HCT116 (cell line): ENCODE measurements around the gene TEX22. TPM values are rescaled to one million over a fixed set of nuclear protein-coding genes. Genes with fewer than 3 reads are reported as not detected.

Experiments used
- ATAC-seq: fragments of 200-7000 bp; cut with Tn5 transposase; 2 replicates; pipeline ENCODE4 v1.9.1; 2020; ENCODE audit warnings: mild to moderate bottlenecking, moderate library complexity
- BruUV-seq: library from RNA; stranded (reverse); fragments of 400-500 nt; replicated peaks from 2 replicates; lab custom pipeline; 2021; lab: Mats Ljungman, UMichigan
- CTCF ChIA-PET: fragments of 300-600 bp; sonication (Branson Sonifier 250); formaldehyde crosslinking; loops from one replicate; lab custom pipeline; 2021; ENCODE audit warnings: antibody characterized with exemption; lab: Charles Lee
- POLR2A ChIA-PET: fragments of 300-600, 350-600 bp; sonication (Branson Sonifier 250); formaldehyde crosslinking; loops from one replicate; lab custom pipeline; 2021; ENCODE audit warnings: antibody characterized with exemption; lab: Charles Lee
- RAD21 ChIA-PET, 2 experiments: fragments of 300-600 bp; sonication (Branson Sonifier 250); formaldehyde crosslinking; loops; one replicate each; lab custom pipeline; 2023; ENCODE audit warnings: low total read pairs in 2 of 2; ENCODE audit not compliant: uncharacterized antibody in 2 of 2, unreplicated experiment in 2 of 2, low non-redundant PET in 1 of 2; lab: Charles Lee
- DNase-seq: peaks from one replicate; pipeline ENCODE4 v3.0.0-alpha.2; 2010; ENCODE audit warnings: low read depth, low spot score
- H2AFZ ChIP-seq: fragments of 200-600 bp; shearing (Covaris generic), sonication (generic); 2 replicates; pipeline ENCODE4 v1.6.1; 2017; ENCODE audit warnings: low read depth, mixed run types, mixed read lengths, antibody characterized with exemption, low read length; ENCODE audit not compliant: poor library complexity, severe bottlenecking
- H3K27ac ChIP-seq: 2 replicates; pipeline ENCODE4 v1.5.1; 2012; ENCODE audit warnings: low read depth, low read length
- H3K27me3 ChIP-seq: fragments of 200-600 bp; sonication (generic); 2 replicates; pipeline ENCODE4 v1.6.1; 2016; ENCODE audit warnings: mixed run types, low read length, mixed read lengths; ENCODE audit not compliant: insufficient read depth
- H3K36me3 ChIP-seq, 2 experiments: fragments of 200-500 bp in 1 of 2; fragments of 200-600 bp in 1 of 2; sonication (Bioruptor generic) in 1 of 2; sonication (generic) in 1 of 2; 2 replicates each; pipeline versions ENCODE4 v1.5.1 to v1.6.1; 2014 to 2016; ENCODE audit warnings: low read length in 2 of 2, inconsistent platforms in 1 of 2, mixed read lengths in 1 of 2, mixed run types in 1 of 2; ENCODE audit not compliant: insufficient read depth in 2 of 2, control insufficient read depth in 1 of 2
- H3K4me1 ChIP-seq, 2 experiments: fragments of 200-600 bp in 1 of 2; sonication (generic) in 1 of 2; 2 replicates each; pipeline versions ENCODE4 v1.5.1 to v1.6.1; 2012 to 2017; ENCODE audit warnings: low read length in 2 of 2, inconsistent platforms in 1 of 2, mild to moderate bottlenecking in 1 of 2, mixed read lengths in 1 of 2, mixed run types in 1 of 2, moderate library complexity in 1 of 2; ENCODE audit not compliant: insufficient read depth in 2 of 2, control insufficient read depth in 1 of 2
- H3K4me2 ChIP-seq: fragments of 200-600 bp; sonication (generic); 2 replicates; pipeline ENCODE4 v1.6.1; 2017; ENCODE audit warnings: mixed run types, low read length, mixed read lengths
- H3K4me3 ChIP-seq, 2 experiments: fragments of 200-600 bp in 1 of 2; sonication (generic) in 1 of 2; replicated peaks in 1 of 2; 2 replicates each; pipeline ENCODE4 v1.5.1; 2011 to 2016; ENCODE audit warnings: low read length in 2 of 2, control low read depth in 1 of 2, low read depth in 1 of 2, mild to moderate bottlenecking in 1 of 2, mixed read lengths in 1 of 2, mixed run types in 1 of 2
- H3K79me2 ChIP-seq: fragments of 200-600 bp; sonication (generic); 2 replicates; pipeline ENCODE4 v1.6.1; 2017; ENCODE audit warnings: mild to moderate bottlenecking, mixed run types, low read length, moderate library complexity, mixed read lengths; ENCODE audit not compliant: insufficient read depth
- H3K9ac ChIP-seq: fragments of 200-600 bp; sonication (generic); 2 replicates; pipeline ENCODE4 v1.6.1; 2016; ENCODE audit warnings: low read length, mixed read lengths
- H3K9me2 ChIP-seq: fragments of 200-600 bp; sonication (generic), shearing (Covaris generic); 2 replicates; pipeline ENCODE4 v1.6.1; 2017; ENCODE audit warnings: mixed run types, mild to moderate bottlenecking, moderate library complexity; ENCODE audit not compliant: insufficient read depth
- H3K9me3 ChIP-seq, 2 experiments: fragments of 200-500 bp in 1 of 2; fragments of 200-600 bp in 1 of 2; sonication (Bioruptor generic) in 1 of 2; sonication (generic) in 1 of 2; 2 replicates each; pipeline ENCODE4 v1.6.1; 2014 to 2017; ENCODE audit warnings: low read length in 2 of 2, mixed read lengths in 2 of 2, inconsistent platforms in 1 of 2, low read depth in 1 of 2, mild to moderate bottlenecking in 1 of 2, mixed run types in 1 of 2, moderate library complexity in 1 of 2; ENCODE audit not compliant: control insufficient read depth in 1 of 2, insufficient read depth in 1 of 2
- H4K20me1 ChIP-seq: fragments of 200-600 bp; sonication (generic), shearing (Covaris generic); 2 replicates; pipeline ENCODE4 v1.6.1; 2017; ENCODE audit warnings: mixed run types, mild to moderate bottlenecking, moderate library complexity; ENCODE audit not compliant: insufficient read depth
- CBX3 ChIP-seq: IDR thresholded peaks from 2 replicates; pipeline ENCODE4 v1.6.1; 2012; ENCODE audit warnings: low read depth
- CEBPB ChIP-seq: IDR thresholded peaks from 2 replicates; pipeline ENCODE4 v1.6.1; 2012; ENCODE audit warnings: low read depth
- ELF1 ChIP-seq: IDR thresholded peaks from 2 replicates; pipeline ENCODE4 v1.6.1; 2012; ENCODE audit warnings: low read depth, borderline replicate concordance
- EZH2 ChIP-seq: fragments of 200-600 bp; sonication (generic); IDR thresholded peaks from 2 replicates; pipeline ENCODE4 v1.6.1; 2017; ENCODE audit warnings: antibody characterized with exemption, mixed run types
- FOSL1 ChIP-seq: IDR thresholded peaks from 2 replicates; pipeline ENCODE4 v1.6.1; 2012; ENCODE audit warnings: low read depth
- POLR2A ChIP-seq: IDR thresholded peaks from 2 replicates; pipeline ENCODE4 v1.7.0; 2011; ENCODE audit warnings: borderline replicate concordance; ENCODE audit not compliant: insufficient read depth, insufficient read length; ENCODE audit errors: extremely low read depth
- POLR2AphosphoS5 ChIP-seq: IDR thresholded peaks from 2 replicates; pipeline ENCODE4 v1.6.1; 2011; ENCODE audit warnings: mild to moderate bottlenecking, low read depth, low read length, moderate library complexity
- RAD21 ChIP-seq: IDR thresholded peaks from 2 replicates; pipeline ENCODE4 v1.6.1; 2012; ENCODE audit warnings: low read depth, mild to moderate bottlenecking
- SP1 ChIP-seq: IDR thresholded peaks from 2 replicates; pipeline ENCODE4 v1.6.1; 2012; ENCODE audit warnings: low read depth
- YY1 ChIP-seq: IDR thresholded peaks from 2 replicates; pipeline ENCODE4 v1.6.1; 2011; ENCODE audit warnings: low read length, low read depth, moderate library complexity, mild to moderate bottlenecking; ENCODE audit not compliant: insufficient replicate concordance; ENCODE audit errors: extremely low read depth
- ZNF274 ChIP-seq: fragments of 200-500 bp; sonication (Bioruptor generic); IDR thresholded peaks from 2 replicates; pipeline ENCODE4 v1.6.1; 2014; ENCODE audit warnings: mild to moderate bottlenecking, low read depth, low read length, inconsistent platforms
- intact Hi-C: fragments of 100-400 bp; cut with micrococcal nuclease; formaldehyde crosslinking; loops from 2 replicates; pipeline ENCODE4 v1.10.0; 2022
- total RNA-seq: library from RNA; stranded (reverse); gene quantifications from one replicate; pipeline ENCODE4 v1.2.1, GENCODE V29; 2021; ENCODE audit not compliant: unreplicated experiment
- TF ChIP-seq, protein P1 (sequence below), 3 experiments: fragments of 200-600 bp in 1 of 3; sonication (generic) in 1 of 3; IDR thresholded peaks in 2 of 3; conservative IDR thresholded peaks in 1 of 3; 2 replicates each; pipeline ENCODE4 v1.5.1; 2012 to 2017; ENCODE audit warnings: low read depth in 2 of 3, low read length in 2 of 3, antibody characterized with exemption in 1 of 3, borderline replicate concordance in 1 of 3, control low read depth in 1 of 3, mild to moderate bottlenecking in 1 of 3, mixed read lengths in 1 of 3, mixed run types in 1 of 3, moderate library complexity in 1 of 3; ENCODE audit not compliant: insufficient read depth in 1 of 3
- TF ChIP-seq, protein P2 (sequence below): IDR thresholded peaks from 2 replicates; pipeline ENCODE4 v1.6.1; 2012; ENCODE audit warnings: low read depth

The TEX22 gene
- total RNA-seq, 1 experiment from 2014 or later, result 3.8 TPM

- Histone ChIP-seq H3K4me3 (no peak overlapping the region), H3K9me3 (no peaks in the 10 kb centered on the region), H2AFZ (no peak overlapping the region), H3K27me3 (no peaks in the 10 kb centered on the region), H3K79me2 (no peaks in the 10 kb centered on the region), H3K4me2 (no peak overlapping the region), H3K27ac (no peak overlapping the region), H3K36me3 (no peaks in the 10 kb centered on the region), H4K20me1 (no peaks in the 10 kb centered on the region), H3K4me1 (peaks cover 4 to 7% of the 10 kb centered on the region in 2 experiments; a peak in 3 of 4 replicates), H3K9me2 (no peaks in the 10 kb centered on the region)
- no peak for DNase-seq
- intact Hi-C loops, result no loop called here
- ChIA-PET CTCF (no interaction called here), POLR2A (no interaction called here), RAD21 (no interaction called here)
- ATAC-seq, result no peak
- BruUV-seq, result no TSS peak
- TF ChIP-seq YY1 (no peak), SP1 (no peak), FOSL1 (no peak), POLR2A (no peak), POLR2AphosphoS5 (no peak), ZNF274 (no peak)
- TF ChIP-seq, all 23 proteins: peak for 0
- no peak overlapping the region for H3K9ac ChIP-seq
These were observed 6.8 kb upstream of the TEX22 start for GRCh38 chr14:105391541-105391940.

DNA sequence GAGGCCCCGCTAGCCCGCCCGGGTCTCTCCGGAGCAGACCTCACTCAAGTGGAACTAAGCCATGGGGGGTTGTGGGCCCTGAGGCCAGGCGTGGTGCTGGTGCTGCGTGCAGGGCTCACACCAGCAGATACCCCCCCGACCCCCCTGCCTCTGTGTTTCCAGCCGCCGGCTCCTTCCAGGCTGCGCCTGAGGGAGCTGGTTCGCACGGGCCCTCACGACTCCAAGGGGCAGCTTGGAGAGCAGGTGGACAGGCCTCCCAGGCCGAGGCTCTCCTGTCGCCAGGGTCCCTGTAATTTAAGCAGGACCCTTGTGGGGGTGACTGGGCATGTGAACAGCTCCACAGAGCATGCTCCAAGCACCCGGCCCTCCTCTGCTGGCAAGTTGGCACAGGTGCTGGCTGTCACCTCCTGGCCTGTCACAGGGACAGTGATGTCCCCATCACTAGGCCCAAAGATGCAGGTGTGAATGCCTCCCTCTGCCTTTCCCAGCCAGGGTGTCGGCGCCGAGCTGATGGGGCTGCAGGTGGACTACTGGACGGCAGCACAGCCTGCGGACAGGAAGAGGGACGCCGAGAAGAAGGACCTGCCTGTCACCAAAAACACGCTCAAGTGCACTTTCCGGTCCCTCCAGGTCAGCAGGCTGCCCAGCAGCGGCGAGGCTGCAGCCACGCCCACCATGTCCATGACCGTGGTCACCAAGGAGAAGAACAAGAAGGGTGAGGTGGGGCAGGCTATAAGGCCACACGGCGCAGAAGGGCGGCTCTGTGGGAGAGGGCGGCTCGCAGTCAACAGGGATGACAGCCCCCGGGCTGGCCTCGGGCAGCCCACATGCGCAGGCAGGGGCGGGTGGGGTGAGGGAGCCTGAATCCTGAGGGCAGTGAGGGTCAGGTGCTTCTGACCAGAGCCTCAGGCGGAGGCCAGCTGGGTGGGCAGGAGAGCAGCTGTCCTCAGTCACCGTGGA lies 5.9 kb upstream of the TEX22 start:
- BruUV-seq, result no TSS peak
- Histone ChIP-seq H3K27me3 (no peaks in the 10 kb centered on the region), H3K79me2 (no peaks in the 10 kb centered on the region), H3K4me1 (peaks cover 13 to 15% of the 10 kb centered on the region in 2 experiments; a peak in 3 of 4 replicates), H4K20me1 (no peaks in the 10 kb centered on the region), H3K4me3 (no peak overlapping the region), H2AFZ (no peak overlapping the region), H3K27ac (no peak overlapping the region), H3K36me3 (no peaks in the 10 kb centered on the region), H3K9me2 (no peaks in the 10 kb centered on the region), H3K4me2 (no peak overlapping the region), H3K9me3 (no peaks in the 10 kb centered on the region), H3K9ac (no peak overlapping the region)
- no peak for ATAC-seq
- no peak for DNase-seq
- POLR2A ChIA-PET, result no interaction called here
- intact Hi-C loops, result no loop called here
- RAD21 ChIA-PET, result no interaction called here
- CTCF ChIA-PET, result no interaction called here
- no peak for TF ChIP-seq CBX3
- TF ChIP-seq SP1, result no peak
- TF ChIP-seq, protein P1, sequence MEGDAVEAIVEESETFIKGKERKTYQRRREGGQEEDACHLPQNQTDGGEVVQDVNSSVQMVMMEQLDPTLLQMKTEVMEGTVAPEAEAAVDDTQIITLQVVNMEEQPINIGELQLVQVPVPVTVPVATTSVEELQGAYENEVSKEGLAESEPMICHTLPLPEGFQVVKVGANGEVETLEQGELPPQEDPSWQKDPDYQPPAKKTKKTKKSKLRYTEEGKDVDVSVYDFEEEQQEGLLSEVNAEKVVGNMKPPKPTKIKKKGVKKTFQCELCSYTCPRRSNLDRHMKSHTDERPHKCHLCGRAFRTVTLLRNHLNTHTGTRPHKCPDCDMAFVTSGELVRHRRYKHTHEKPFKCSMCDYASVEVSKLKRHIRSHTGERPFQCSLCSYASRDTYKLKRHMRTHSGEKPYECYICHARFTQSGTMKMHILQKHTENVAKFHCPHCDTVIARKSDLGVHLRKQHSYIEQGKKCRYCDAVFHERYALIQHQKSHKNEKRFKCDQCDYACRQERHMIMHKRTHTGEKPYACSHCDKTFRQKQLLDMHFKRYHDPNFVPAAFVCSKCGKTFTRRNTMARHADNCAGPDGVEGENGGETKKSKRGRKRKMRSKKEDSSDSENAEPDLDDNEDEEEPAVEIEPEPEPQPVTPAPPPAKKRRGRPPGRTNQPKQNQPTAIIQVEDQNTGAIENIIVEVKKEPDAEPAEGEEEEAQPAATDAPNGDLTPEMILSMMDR (IDR thresholded peaks at IDR 0.05 in 2 of 3, conservative IDR thresholded peaks at IDR 0.05 in 1 of 3; ENCODE audit: borderline replicate concordance in 1 of 3, insufficient read depth in 1 of 3, low read depth in 2 of 3, low read length in 2 of 3), result no peak
- TF ChIP-seq CEBPB, result no peak
- no peak for TF ChIP-seq RAD21
- TF ChIP-seq, protein P2, sequence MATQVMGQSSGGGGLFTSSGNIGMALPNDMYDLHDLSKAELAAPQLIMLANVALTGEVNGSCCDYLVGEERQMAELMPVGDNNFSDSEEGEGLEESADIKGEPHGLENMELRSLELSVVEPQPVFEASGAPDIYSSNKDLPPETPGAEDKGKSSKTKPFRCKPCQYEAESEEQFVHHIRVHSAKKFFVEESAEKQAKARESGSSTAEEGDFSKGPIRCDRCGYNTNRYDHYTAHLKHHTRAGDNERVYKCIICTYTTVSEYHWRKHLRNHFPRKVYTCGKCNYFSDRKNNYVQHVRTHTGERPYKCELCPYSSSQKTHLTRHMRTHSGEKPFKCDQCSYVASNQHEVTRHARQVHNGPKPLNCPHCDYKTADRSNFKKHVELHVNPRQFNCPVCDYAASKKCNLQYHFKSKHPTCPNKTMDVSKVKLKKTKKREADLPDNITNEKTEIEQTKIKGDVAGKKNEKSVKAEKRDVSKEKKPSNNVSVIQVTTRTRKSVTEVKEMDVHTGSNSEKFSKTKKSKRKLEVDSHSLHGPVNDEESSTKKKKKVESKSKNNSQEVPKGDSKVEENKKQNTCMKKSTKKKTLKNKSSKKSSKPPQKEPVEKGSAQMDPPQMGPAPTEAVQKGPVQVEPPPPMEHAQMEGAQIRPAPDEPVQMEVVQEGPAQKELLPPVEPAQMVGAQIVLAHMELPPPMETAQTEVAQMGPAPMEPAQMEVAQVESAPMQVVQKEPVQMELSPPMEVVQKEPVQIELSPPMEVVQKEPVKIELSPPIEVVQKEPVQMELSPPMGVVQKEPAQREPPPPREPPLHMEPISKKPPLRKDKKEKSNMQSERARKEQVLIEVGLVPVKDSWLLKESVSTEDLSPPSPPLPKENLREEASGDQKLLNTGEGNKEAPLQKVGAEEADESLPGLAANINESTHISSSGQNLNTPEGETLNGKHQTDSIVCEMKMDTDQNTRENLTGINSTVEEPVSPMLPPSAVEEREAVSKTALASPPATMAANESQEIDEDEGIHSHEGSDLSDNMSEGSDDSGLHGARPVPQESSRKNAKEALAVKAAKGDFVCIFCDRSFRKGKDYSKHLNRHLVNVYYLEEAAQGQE, result no peak
- no peak for TF ChIP-seq FOSL1
- no peak for TF ChIP-seq ZNF274
- no peak for TF ChIP-seq ELF1
- TF ChIP-seq EZH2, result no peak
